Right atrium auricular region (tissue), 2 donors: ENCODE results near the gene NMRK2. TPM values are rescaled to one million over a fixed set of nuclear protein-coding genes. Genes with fewer than 3 reads are reported as not detected.
"Not testable (repeated sequence)": the region's sequence is repeated elsewhere in the genome, so short reads cannot be mapped to it uniquely, and the experiment has no call there.

ENCODE experiments used
- DNase-seq: peaks from one replicate; pipeline ENCODE4 v3.0.0-alpha.2; 2019; ENCODE audit warnings: low spot score
- H3K27ac ChIP-seq, 2 donors: fragments of 200-600 bp; sonication (generic); 1 replicate in 1 of 2; 2 replicates in 1 of 2; pipeline ENCODE4 v1.5.1; 2016 to 2019
- H3K27me3 ChIP-seq, 2 donors: fragments of 200-600 bp; sonication (generic); one replicate each; pipeline versions ENCODE4 v1.5.1 to v1.6.0; 2017 to 2019
- H3K36me3 ChIP-seq: fragments of 200-600 bp; sonication (generic); one replicate; pipeline ENCODE4 v1.5.1; 2016
- H3K4me1 ChIP-seq, 2 donors: fragments of 200-600 bp; sonication (generic); one replicate each; pipeline versions ENCODE4 v1.5.1 to v1.6.0; 2017 to 2019
- H3K4me3 ChIP-seq, 2 donors: fragments of 200-600 bp; sonication (generic); 1 replicate in 1 of 2; 2 replicates in 1 of 2; pipeline ENCODE4 v1.5.1; 2017 to 2019; ENCODE audit warnings: mild to moderate bottlenecking in 1 of 2, moderate library complexity in 1 of 2
- H3K9me3 ChIP-seq, 2 donors: fragments of 200-600 bp; sonication (generic); one replicate each; pipeline ENCODE4 v1.5.1; 2019
- total RNA-seq, 2 donors: library from RNA; depleted of rRNA; stranded (reverse); fragments of >200 nt; gene quantifications; one replicate each; pipeline ENCODE4 v1.1.0, GENCODE V29; 2016
- TF ChIP-seq, protein P1 (sequence below), 2 donors: fragments of 200-600 bp; sonication (generic); IDR thresholded peaks; one replicate each; pipeline ENCODE4 v1.5.1; 2019; ENCODE audit warnings: antibody characterized with exemption in 2 of 2

NMRK2 gene
- total RNA-seq, 2 donors from 2014 or later = 1,342 to 2,195 TPM

DNA sequence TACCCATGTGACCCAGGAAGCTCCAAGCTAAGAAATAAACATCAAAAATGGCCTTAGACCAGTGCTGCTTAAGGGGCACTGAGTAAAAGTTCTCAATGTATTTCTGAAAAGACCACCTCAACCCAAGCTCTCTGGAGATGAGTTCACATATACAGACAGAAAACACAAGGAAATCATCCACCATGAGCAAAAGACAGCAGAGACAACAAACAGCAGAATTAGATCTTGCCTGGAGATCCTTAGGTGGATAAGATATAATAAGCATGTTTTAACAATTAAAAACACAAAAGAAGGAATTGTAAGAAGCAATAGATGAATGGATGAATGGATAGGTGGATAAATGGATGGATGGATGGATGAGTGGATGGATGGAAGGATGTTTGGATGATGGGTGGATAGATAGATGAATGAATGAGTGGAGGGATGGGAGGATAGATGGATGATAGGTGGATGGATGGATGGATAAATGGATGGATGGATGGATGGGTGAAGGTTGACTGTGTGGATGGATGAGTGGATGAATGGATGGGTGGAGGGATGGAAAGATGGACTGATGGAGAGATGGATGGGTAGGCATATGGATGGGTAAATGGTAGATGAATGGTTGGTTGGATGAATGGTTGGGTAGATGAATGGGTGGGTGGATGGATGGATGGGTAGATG lies 9.6 kb upstream of the NMRK2 start:
- H3K4me1 ChIP-seq = no peaks in the 10 kb centered on the region
- H3K27me3 ChIP-seq = no peaks in the 10 kb centered on the region
- peaks cover 0 to 25% of the 10 kb centered on the region in 2 donors for H3K9me3 ChIP-seq
- no peaks in the 10 kb centered on the region for H3K36me3 ChIP-seq
- TF ChIP-seq, protein P1, sequence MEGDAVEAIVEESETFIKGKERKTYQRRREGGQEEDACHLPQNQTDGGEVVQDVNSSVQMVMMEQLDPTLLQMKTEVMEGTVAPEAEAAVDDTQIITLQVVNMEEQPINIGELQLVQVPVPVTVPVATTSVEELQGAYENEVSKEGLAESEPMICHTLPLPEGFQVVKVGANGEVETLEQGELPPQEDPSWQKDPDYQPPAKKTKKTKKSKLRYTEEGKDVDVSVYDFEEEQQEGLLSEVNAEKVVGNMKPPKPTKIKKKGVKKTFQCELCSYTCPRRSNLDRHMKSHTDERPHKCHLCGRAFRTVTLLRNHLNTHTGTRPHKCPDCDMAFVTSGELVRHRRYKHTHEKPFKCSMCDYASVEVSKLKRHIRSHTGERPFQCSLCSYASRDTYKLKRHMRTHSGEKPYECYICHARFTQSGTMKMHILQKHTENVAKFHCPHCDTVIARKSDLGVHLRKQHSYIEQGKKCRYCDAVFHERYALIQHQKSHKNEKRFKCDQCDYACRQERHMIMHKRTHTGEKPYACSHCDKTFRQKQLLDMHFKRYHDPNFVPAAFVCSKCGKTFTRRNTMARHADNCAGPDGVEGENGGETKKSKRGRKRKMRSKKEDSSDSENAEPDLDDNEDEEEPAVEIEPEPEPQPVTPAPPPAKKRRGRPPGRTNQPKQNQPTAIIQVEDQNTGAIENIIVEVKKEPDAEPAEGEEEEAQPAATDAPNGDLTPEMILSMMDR (IDR thresholded peaks at IDR 0.05) = no peak
- H3K27ac ChIP-seq = no peak overlapping the region
- H3K4me3 ChIP-seq = no peak overlapping the region
- DNase-seq = no peak

- no peaks in the 10 kb centered on the region for H3K4me1 ChIP-seq
- no peaks in the 10 kb centered on the region for H3K36me3 ChIP-seq
- H3K27me3 ChIP-seq = no peaks in the 10 kb centered on the region
- H3K4me3 ChIP-seq = no peak overlapping the region
- no peak overlapping the region for H3K27ac ChIP-seq
- DNase-seq = no peak
- peaks cover 0 to 25% of the 10 kb centered on the region in 2 donors for H3K9me3 ChIP-seq
- TF ChIP-seq, protein P1 (IDR thresholded peaks at IDR 0.05) = no peak
Observed at GRCh38 chr19:3923912-3924311, 9.0 kb upstream of the NMRK2 start.

- no peaks in the 10 kb centered on the region for H3K27me3 ChIP-seq
- no peaks in the 10 kb centered on the region for H3K9me3 ChIP-seq
- no peak overlapping the region for H3K4me3 ChIP-seq
- H3K27ac ChIP-seq = peak overlapping the region; percentile 86 to 88
- TF ChIP-seq, protein P1 (IDR thresholded peaks at IDR 0.05) = no peak
- peaks cover 8% of the 10 kb centered on the region for H3K36me3 ChIP-seq
- peak; percentile 67 for DNase-seq
- peaks cover 0 to 8% of the 10 kb centered on the region in 2 donors for H3K4me1 ChIP-seq
Observed at GRCh38 chr19:3931041-3931440, 1.8 kb upstream of the NMRK2 start.

GRCh38 chr19:3936506-3937442 lies 3.9 kb downstream of the NMRK2 start:
- peaks cover 0 to 5% of the 10 kb centered on the region in 2 donors for H3K4me1 ChIP-seq
- TF ChIP-seq, protein P1 (IDR thresholded peaks at IDR 0.05) = no peak
- no peaks in the 10 kb centered on the region for H3K9me3 ChIP-seq
- DNase-seq = no peak
- H3K4me3 ChIP-seq = peak overlapping the region; percentile 57 to 68
- peaks cover 41% of the 10 kb centered on the region for H3K36me3 ChIP-seq
- peak overlapping the region; percentile 86 to 88 for H3K27ac ChIP-seq
- H3K27me3 ChIP-seq = no peaks in the 10 kb centered on the region

DNA sequence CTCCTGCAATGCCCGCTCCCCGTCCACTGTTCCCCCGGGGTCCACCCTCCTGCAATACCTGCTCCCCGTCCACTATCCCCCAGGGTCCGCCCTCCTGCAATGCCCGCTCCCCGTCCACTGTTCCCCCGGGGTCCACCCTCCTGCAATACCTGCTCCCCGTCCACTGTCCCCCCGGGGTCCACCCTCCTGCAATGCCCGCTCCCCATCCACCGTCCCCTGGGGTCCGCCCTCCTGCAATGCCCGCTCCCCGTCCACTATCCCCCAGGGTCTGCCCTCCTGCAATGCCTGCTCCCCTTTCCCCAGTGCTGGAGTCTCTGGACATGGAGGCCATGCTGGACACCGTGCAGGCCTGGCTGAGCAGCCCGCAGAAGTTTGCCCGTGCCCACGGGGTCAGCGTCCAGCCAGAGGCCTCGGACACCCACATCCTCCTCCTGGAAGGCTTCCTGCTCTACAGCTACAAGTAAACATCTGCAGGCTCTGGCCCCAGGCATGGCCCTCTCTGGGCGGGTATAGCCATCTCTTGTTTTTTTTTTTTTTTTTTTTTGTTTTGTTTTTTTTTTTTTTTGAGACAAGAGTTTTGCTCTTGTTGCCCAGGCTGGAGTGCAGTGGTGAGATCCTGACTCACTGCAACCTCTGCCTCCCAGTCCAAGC lies 5.6 kb downstream of the NMRK2 start:
- not testable (repeated sequence) for H3K27me3 ChIP-seq, H3K9me3 ChIP-seq, H3K27ac ChIP-seq, DNase-seq, H3K4me3 ChIP-seq, H3K4me1 ChIP-seq
- peaks cover 50% of the 10 kb centered on the region for H3K36me3 ChIP-seq
